HepG2 (cell line): ENCODE results near the gene PTPRM. TPM values are rescaled to one million over a fixed set of nuclear protein-coding genes. Genes with fewer than 3 reads are reported as not detected.

Source experiments
- AGO1 ChIP-seq: fragments of 200-400 bp; formaldehyde crosslinking; IDR thresholded peaks from 2 replicates; pipeline ENCODE4 v1.6.1; 2017; ENCODE audit warnings: mild to moderate bottlenecking, low read depth, low read length, moderate library complexity; ENCODE audit not compliant: poor library complexity, severe bottlenecking
- ARHGAP35 ChIP-seq: sonication (generic); formaldehyde crosslinking; IDR thresholded peaks from 2 replicates; pipeline ENCODE4 v1.9.0; 2022; ENCODE audit warnings: mild to moderate bottlenecking, inconsistent platforms, moderate library complexity, missing genetic modification reagents, borderline replicate concordance
- EEA1 ChIP-seq: sonication (generic); formaldehyde crosslinking; IDR thresholded peaks from 2 replicates; pipeline ENCODE4 v1.5.1; 2020; ENCODE audit warnings: mild to moderate bottlenecking, missing genetic modification reagents, borderline replicate concordance
- FOSL1 ChIP-seq: sonication (generic); formaldehyde crosslinking; IDR thresholded peaks from 2 replicates; pipeline ENCODE4 v1.9.0; 2021; ENCODE audit warnings: missing genetic modification reagents, borderline replicate concordance
- KAT7 ChIP-seq: IDR thresholded peaks from 2 replicates; pipeline ENCODE4 v1.6.1; 2018; ENCODE audit warnings: borderline replicate concordance, missing compliant biosample characterization
- MTA1 ChIP-seq: sonication (generic); formaldehyde crosslinking; IDR thresholded peaks from 2 replicates; pipeline ENCODE4 v1.4.0; 2020; ENCODE audit warnings: missing genetic modification reagents, mild to moderate bottlenecking, borderline replicate concordance
- SALL1 ChIP-seq: sonication (generic); formaldehyde crosslinking; IDR thresholded peaks from 2 replicates; pipeline ENCODE4 v1.8.0; 2022; ENCODE audit warnings: mild to moderate bottlenecking, missing genetic modification reagents
- TP53 ChIP-seq: sonication (generic); formaldehyde crosslinking; conservative IDR thresholded peaks from 2 replicates; pipeline ENCODE4 v1.4.0; 2020; ENCODE audit warnings: missing genetic modification reagents
- YEATS4 ChIP-seq: sonication (generic); formaldehyde crosslinking; IDR thresholded peaks from 2 replicates; pipeline ENCODE4 v1.4.0; 2020; ENCODE audit warnings: missing genetic modification reagents, borderline replicate concordance
- ZFP36L2 ChIP-seq: sonication (generic); formaldehyde crosslinking; IDR thresholded peaks from 2 replicates; pipeline ENCODE4 v1.4.0; 2020; ENCODE audit warnings: missing genetic modification reagents
- ZNF256 ChIP-seq: sonication (generic); formaldehyde crosslinking; conservative IDR thresholded peaks from 2 replicates; pipeline ENCODE4 v1.4.0; 2020; ENCODE audit warnings: missing genetic modification reagents
- polyA plus RNA-seq, 8 experiments: library from polyadenylated mRNA; depleted of rRNA in 3 of 8; stranded (reverse) in 7 of 8; unstranded in 1 of 8; fragments of >200 nt; fragmentation: Illumina TruSeq in 4 of 8; extraction: Trizol in 4 of 8; gene quantifications; 2 replicates each; pipeline versions ENCODE4 v1.2.1 to v1.2.3, GENCODE V29; 2011 to 2016; ENCODE audit warnings: low read depth in 4 of 8, missing spikeins in 1 of 8, mixed read lengths in 1 of 8; ENCODE audit not compliant: insufficient read depth in 1 of 8
- total RNA-seq, 5 experiments: library from RNA; depleted of rRNA; stranded (reverse); fragments of >200 nt; fragmentation: Illumina TruSeq; extraction: Trizol; gene quantifications; 2 replicates each; pipeline ENCODE4 v1.2.3, GENCODE V29; 2016; ENCODE audit warnings: low read depth in 1 of 5
- TF ChIP-seq, protein P1 (sequence below): sonication (generic); formaldehyde crosslinking; IDR thresholded peaks from 2 replicates; pipeline ENCODE4 v1.5.1; 2020; ENCODE audit warnings: mild to moderate bottlenecking, moderate library complexity, missing genetic modification reagents
- TF ChIP-seq, protein P2 (sequence below): sonication (generic); formaldehyde crosslinking; IDR thresholded peaks from 2 replicates; pipeline ENCODE4 v1.4.0; 2020; ENCODE audit warnings: low read depth, missing genetic modification reagents
- TF ChIP-seq, protein P3 (sequence below): sonication (generic); formaldehyde crosslinking; IDR thresholded peaks from 2 replicates; pipeline ENCODE4 v1.4.0; 2020; ENCODE audit warnings: missing genetic modification reagents
- TF ChIP-seq, protein P4 (sequence below): IDR thresholded peaks from 2 replicates; pipeline ENCODE4 v1.6.1; 2018; ENCODE audit warnings: missing genetic modification reagents

The PTPRM gene
- total and polyA plus RNA-seq, 2 of the 13 experiments (the other 11 are each of a cell fraction or from before 2014, with no cell fraction given): 12.6 to 108 TPM

DNA sequence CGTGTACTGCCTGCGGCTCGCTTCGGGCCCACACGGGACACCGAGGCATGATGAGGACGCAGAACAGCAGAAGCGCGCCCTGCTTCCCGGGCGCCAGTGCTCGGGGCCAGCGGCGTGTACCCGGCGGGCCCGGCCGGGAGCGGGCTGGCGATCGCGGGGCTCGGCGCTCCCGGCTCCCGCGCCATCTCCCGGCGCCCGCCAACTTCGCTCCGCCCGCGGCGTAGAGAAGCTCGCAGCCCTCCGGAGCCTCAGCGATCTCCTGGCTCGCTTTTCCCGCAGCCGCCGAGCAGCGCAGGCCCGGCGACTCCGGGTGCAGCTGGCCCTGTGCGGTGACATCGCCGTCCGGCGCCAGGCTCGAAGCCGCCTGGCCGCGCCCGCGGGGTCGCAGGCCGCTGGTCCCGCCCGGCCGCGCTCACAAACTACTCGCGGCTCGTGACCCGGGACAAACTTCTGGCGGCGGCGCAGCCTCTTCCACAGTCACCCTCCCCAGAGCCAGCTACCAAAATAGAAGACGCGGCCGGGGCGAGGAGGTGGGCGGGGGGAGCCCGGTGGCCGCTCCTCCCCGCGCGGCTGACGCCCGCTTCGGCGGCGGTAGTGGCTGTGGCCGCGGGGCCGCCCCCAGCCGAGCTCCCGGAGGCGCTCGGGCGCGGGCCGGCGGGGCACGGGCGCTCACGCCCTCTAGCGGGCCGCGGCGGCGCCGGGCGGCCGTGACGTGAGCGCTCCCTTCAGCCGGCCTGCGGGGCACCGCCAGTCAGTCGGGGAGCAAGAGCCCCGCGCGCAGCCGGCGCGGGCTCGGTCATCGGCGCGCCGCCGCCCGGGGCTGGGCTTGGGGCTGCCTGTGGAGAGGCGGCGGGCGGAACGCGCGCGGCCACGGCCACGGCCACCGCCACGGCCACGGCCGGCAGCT lies at the start of gene PTPRM (continued):
- TF ChIP-seq TP53 (CRISPR knock-in tag): no peak
- TF ChIP-seq, protein P1, sequence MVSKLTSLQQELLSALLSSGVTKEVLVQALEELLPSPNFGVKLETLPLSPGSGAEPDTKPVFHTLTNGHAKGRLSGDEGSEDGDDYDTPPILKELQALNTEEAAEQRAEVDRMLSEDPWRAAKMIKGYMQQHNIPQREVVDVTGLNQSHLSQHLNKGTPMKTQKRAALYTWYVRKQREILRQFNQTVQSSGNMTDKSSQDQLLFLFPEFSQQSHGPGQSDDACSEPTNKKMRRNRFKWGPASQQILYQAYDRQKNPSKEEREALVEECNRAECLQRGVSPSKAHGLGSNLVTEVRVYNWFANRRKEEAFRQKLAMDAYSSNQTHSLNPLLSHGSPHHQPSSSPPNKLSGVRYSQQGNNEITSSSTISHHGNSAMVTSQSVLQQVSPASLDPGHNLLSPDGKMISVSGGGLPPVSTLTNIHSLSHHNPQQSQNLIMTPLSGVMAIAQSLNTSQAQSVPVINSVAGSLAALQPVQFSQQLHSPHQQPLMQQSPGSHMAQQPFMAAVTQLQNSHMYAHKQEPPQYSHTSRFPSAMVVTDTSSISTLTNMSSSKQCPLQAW: no peak
- no peak for TF ChIP-seq AGO1
- no peak for TF ChIP-seq ARHGAP35 (CRISPR knock-in tag)
- no peak for TF ChIP-seq KAT7
- TF ChIP-seq ZNF256 (CRISPR knock-in tag): no peak
- TF ChIP-seq, protein P2, sequence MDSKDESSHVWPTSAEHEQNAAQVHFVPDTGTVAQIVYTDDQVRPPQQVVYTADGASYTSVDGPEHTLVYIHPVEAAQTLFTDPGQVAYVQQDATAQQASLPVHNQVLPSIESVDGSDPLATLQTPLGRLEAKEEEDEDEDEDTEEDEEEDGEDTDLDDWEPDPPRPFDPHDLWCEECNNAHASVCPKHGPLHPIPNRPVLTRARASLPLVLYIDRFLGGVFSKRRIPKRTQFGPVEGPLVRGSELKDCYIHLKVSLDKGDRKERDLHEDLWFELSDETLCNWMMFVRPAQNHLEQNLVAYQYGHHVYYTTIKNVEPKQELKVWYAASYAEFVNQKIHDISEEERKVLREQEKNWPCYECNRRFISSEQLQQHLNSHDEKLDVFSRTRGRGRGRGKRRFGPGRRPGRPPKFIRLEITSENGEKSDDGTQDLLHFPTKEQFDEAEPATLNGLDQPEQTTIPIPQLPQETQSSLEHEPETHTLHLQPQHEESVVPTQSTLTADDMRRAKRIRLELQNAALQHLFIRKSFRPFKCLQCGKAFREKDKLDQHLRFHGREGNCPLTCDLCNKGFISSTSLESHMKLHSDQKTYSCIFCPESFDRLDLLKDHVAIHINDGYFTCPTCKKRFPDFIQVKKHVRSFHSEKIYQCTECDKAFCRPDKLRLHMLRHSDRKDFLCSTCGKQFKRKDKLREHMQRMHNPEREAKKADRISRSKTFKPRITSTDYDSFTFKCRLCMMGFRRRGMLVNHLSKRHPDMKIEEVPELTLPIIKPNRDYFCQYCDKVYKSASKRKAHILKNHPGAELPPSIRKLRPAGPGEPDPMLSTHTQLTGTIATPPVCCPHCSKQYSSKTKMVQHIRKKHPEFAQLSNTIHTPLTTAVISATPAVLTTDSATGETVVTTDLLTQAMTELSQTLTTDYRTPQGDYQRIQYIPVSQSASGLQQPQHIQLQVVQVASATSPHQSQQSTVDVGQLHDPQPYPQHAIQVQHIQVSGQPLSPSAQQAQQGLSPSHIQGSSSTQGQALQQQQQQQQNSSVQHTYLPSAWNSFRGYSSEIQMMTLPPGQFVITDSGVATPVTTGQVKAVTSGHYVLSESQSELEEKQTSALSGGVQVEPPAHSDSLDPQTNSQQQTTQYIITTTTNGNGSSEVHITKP: no peak
- TF ChIP-seq MTA1: peak; percentile 32; the same call in 1 of the 2 replicates
- TF ChIP-seq, protein P3, sequence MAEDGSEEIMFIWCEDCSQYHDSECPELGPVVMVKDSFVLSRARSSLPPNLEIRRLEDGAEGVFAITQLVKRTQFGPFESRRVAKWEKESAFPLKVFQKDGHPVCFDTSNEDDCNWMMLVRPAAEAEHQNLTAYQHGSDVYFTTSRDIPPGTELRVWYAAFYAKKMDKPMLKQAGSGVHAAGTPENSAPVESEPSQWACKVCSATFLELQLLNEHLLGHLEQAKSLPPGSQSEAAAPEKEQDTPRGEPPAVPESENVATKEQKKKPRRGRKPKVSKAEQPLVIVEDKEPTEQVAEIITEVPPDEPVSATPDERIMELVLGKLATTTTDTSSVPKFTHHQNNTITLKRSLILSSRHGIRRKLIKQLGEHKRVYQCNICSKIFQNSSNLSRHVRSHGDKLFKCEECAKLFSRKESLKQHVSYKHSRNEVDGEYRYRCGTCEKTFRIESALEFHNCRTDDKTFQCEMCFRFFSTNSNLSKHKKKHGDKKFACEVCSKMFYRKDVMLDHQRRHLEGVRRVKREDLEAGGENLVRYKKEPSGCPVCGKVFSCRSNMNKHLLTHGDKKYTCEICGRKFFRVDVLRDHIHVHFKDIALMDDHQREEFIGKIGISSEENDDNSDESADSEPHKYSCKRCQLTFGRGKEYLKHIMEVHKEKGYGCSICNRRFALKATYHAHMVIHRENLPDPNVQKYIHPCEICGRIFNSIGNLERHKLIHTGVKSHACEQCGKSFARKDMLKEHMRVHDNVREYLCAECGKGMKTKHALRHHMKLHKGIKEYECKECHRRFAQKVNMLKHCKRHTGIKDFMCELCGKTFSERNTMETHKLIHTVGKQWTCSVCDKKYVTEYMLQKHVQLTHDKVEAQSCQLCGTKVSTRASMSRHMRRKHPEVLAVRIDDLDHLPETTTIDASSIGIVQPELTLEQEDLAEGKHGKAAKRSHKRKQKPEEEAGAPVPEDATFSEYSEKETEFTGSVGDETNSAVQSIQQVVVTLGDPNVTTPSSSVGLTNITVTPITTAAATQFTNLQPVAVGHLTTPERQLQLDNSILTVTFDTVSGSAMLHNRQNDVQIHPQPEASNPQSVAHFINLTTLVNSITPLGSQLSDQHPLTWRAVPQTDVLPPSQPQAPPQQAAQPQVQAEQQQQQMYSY (CRISPR knock-in tag): no peak
- no peak for TF ChIP-seq EEA1 (CRISPR knock-in tag)
- TF ChIP-seq ZFP36L2: no peak
- TF ChIP-seq, protein P4, sequence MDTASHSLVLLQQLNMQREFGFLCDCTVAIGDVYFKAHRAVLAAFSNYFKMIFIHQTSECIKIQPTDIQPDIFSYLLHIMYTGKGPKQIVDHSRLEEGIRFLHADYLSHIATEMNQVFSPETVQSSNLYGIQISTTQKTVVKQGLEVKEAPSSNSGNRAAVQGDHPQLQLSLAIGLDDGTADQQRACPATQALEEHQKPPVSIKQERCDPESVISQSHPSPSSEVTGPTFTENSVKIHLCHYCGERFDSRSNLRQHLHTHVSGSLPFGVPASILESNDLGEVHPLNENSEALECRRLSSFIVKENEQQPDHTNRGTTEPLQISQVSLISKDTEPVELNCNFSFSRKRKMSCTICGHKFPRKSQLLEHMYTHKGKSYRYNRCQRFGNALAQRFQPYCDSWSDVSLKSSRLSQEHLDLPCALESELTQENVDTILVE (CRISPR knock-in tag): no peak
- no peak for TF ChIP-seq FOSL1
- no peak; the same call in 1 of the 2 replicates for TF ChIP-seq SALL1 (CRISPR knock-in tag)
- 0 out of 2 replicates have a peak, but pooled peaks have one; percentile 10 for TF ChIP-seq YEATS4
